GM21381 (cell line): ENCODE measurements around the gene GFAP.

Experiments used
- ATAC-seq: cut with Tn5 transposase; IDR thresholded peaks from one replicate; pipeline ENCODE4 v1.9.1; 2021; ENCODE audit warnings: mild to moderate bottlenecking, moderate library complexity; ENCODE audit not compliant: unreplicated experiment

GFAP gene

GRCh38 chr17:44867841-44868240 lies 47.5 kb downstream of the GFAP start:
- no peak for ATAC-seq

- ATAC-seq = no peak
Measured at GRCh38 chr17:44865931-44866330, 49.4 kb downstream of the GFAP start.

GRCh38 chr17:44865231-44865660 lies 50.1 kb downstream of the GFAP start:
- ATAC-seq = no peak

- no peak for ATAC-seq
Measured at GRCh38 chr17:44864831-44865230, 50.5 kb downstream of the GFAP start.

GRCh38 chr17:44863061-44863918 lies 52.0 kb downstream of the GFAP start:
- no peak for ATAC-seq

- ATAC-seq = no peak
Measured at GRCh38 chr17:44862278-44862914, 52.9 kb downstream of the GFAP start.

GRCh38 chr17:44859701-44860100 lies 55.6 kb downstream of the GFAP start:
- ATAC-seq = no peak

GRCh38 chr17:44854192-44854591 lies 61.1 kb downstream of the GFAP start:
- no peak for ATAC-seq
